ENCODE measurements around the gene FIGNL2.
A peak's percentile ranks its signal among the peaks of the same experiment; 100 is the strongest.

Gene FIGNL2

GRCh38 chr12:51852404-51853137 lies 4.1 kb upstream of the FIGNL2 start:
- DNase-seq = no peak

GRCh38 chr12:51851413-51852124 lies 3.1 kb upstream of the FIGNL2 start:
- DNase-seq = peak; percentile 24

GRCh38 chr12:51850965-51851299 lies 2.4 kb upstream of the FIGNL2 start:
- DNase-seq = no peak

- no peak for DNase-seq
Measured at GRCh38 chr12:51850081-51850964, 1.8 kb upstream of the FIGNL2 start.

- no peak for DNase-seq
Measured at GRCh38 chr12:51848841-51849735, 570 bp upstream of the FIGNL2 start.

- no peak for DNase-seq
Measured at GRCh38 chr12:51847643-51848325, 734 bp downstream of the FIGNL2 start.

- DNase-seq = peak; percentile 50
Measured at GRCh38 chr12:51846911-51847642, 1.4 kb downstream of the FIGNL2 start.

GRCh38 chr12:51846271-51846691 lies 2.2 kb downstream of the FIGNL2 start:
- no peak for DNase-seq

GRCh38 chr12:51845482-51845881 lies 3.0 kb downstream of the FIGNL2 start:
- no peak for DNase-seq

- no peak for DNase-seq
Measured at GRCh38 chr12:51844854-51845253, 3.7 kb downstream of the FIGNL2 start.

- DNase-seq = no peak
Measured at GRCh38 chr12:51841727-51842126, 6.8 kb downstream of the FIGNL2 start.

GRCh38 chr12:51840966-51841365 lies 7.6 kb downstream of the FIGNL2 start:
- DNase-seq = no peak

GRCh38 chr12:51839310-51839947 lies 9.1 kb downstream of the FIGNL2 start:
- no peak for DNase-seq

- no peak for DNase-seq
Measured at GRCh38 chr12:51838762-51839161, 9.8 kb downstream of the FIGNL2 start.

- DNase-seq = no peak
Measured at GRCh38 chr12:51838036-51838435, 10.5 kb downstream of the FIGNL2 start.

- no peak for DNase-seq
Measured at GRCh38 chr12:51837286-51837685, 11.2 kb downstream of the FIGNL2 start.

GRCh38 chr12:51836827-51837173 lies 11.7 kb downstream of the FIGNL2 start:
- DNase-seq = no peak

- no peak for DNase-seq
Measured at GRCh38 chr12:51836041-51836826, 12.3 kb downstream of the FIGNL2 start.

- DNase-seq = no peak
Measured at GRCh38 chr12:51834411-51834810, 14.1 kb downstream of the FIGNL2 start.

Measured in CD4-positive, alpha-beta T cell treated with Interleukin-15 for 1 hour (primary cell).